OCI-LY7 (cell line): ENCODE measurements around the gene ANKRD36C.
"Not testable (repeated sequence)": the region's sequence is repeated elsewhere in the genome, so short reads cannot be mapped to it uniquely, and the experiment has no call there.

Source experiments
- EZH2phosphoT487 ChIP-seq: fragments of 200-600 bp; sonication (generic); IDR thresholded peaks from 2 replicates; pipeline ENCODE4 v1.6.1; 2018; ENCODE audit warnings: low read depth, borderline replicate concordance, mild to moderate bottlenecking, mixed run types, antibody characterized with exemption, low read length, moderate library complexity, mixed read lengths
- TF ChIP-seq, protein P1 (sequence below): fragments of 200-600 bp; sonication (generic); conservative IDR thresholded peaks from 2 replicates; pipeline ENCODE4 v1.5.1; 2014; ENCODE audit warnings: mild to moderate bottlenecking, antibody characterized with exemption, low read length, moderate library complexity, mixed read lengths

DNA sequence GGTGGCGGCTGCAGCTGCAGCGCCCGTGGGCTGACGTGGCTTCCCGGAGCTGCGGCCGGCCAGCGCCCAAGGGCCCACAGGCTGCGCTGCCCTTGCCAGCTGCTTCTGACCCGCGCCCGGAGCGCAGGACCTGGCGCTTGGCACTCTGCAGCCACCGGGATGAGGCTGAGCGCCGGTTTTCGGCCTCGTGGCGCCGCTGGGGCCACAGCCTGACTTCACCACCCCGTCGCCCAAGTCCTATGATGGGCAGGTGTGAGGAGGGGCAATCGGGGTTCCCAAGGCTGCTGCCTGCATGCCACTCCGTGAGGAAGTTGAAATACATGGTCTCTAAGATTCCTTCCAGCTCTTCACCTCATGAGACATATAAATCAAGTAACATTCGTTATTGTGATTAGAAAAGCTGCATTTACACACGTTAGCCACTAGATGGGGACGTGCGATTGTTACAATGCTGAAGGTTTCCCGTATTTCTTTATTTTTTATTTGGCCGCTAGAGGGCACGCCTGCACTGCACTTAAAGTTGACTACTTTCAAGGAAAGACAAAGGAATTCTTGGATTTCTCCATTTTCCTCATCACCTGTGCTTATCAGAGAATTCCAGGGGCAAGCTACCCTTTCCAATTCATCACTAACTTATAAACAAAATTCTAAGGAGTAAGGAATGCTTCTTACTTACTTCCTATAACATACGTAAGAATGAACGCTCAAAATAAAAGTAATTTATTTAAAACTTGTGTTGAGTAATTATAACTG is 1.1 kb upstream of the ANKRD36C start:
- TF ChIP-seq, protein P1, sequence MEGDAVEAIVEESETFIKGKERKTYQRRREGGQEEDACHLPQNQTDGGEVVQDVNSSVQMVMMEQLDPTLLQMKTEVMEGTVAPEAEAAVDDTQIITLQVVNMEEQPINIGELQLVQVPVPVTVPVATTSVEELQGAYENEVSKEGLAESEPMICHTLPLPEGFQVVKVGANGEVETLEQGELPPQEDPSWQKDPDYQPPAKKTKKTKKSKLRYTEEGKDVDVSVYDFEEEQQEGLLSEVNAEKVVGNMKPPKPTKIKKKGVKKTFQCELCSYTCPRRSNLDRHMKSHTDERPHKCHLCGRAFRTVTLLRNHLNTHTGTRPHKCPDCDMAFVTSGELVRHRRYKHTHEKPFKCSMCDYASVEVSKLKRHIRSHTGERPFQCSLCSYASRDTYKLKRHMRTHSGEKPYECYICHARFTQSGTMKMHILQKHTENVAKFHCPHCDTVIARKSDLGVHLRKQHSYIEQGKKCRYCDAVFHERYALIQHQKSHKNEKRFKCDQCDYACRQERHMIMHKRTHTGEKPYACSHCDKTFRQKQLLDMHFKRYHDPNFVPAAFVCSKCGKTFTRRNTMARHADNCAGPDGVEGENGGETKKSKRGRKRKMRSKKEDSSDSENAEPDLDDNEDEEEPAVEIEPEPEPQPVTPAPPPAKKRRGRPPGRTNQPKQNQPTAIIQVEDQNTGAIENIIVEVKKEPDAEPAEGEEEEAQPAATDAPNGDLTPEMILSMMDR, result peak; percentile 84
- TF ChIP-seq EZH2phosphoT487, result not testable (repeated sequence)
